Osteoblast (primary cell): Measurements from ENCODE around the gene COBL. TPM values are rescaled to one million over a fixed set of nuclear protein-coding genes. Genes with fewer than 3 reads are reported as not detected.

Experiments used
- DNase-seq: peaks from one replicate; pipeline ENCODE4 v3.0.0; 2011; ENCODE audit warnings: low spot score, mixed read lengths; ENCODE audit not compliant: insufficient read length; ENCODE audit errors: missing footprints
- H2AFZ ChIP-seq: 2 replicates; pipeline ENCODE4 v1.6.0; 2011; ENCODE audit warnings: mild to moderate bottlenecking, low read length
- H3K27ac ChIP-seq: 2 replicates; pipeline ENCODE4 v1.5.1; 2011; ENCODE audit warnings: mild to moderate bottlenecking, low read depth, low read length, moderate library complexity
- H3K27me3 ChIP-seq: 2 replicates; pipeline ENCODE4 v1.6.0; 2012; ENCODE audit warnings: mild to moderate bottlenecking, control low read depth, inconsistent platforms, low read length, moderate library complexity; ENCODE audit not compliant: insufficient read depth
- H3K36me3 ChIP-seq: 2 replicates; pipeline ENCODE4 v1.5.1; 2011; ENCODE audit warnings: mild to moderate bottlenecking, low read length, control low read depth, moderate library complexity; ENCODE audit not compliant: insufficient read depth
- H3K4me1 ChIP-seq: 2 replicates; pipeline ENCODE4 v1.5.1; 2011; ENCODE audit warnings: mild to moderate bottlenecking, low read length, control low read depth, moderate library complexity; ENCODE audit not compliant: insufficient read depth
- H3K4me2 ChIP-seq: 2 replicates; pipeline ENCODE4 v1.6.0; 2011; ENCODE audit warnings: mild to moderate bottlenecking, low read length; ENCODE audit not compliant: insufficient read depth
- H3K4me3 ChIP-seq: fragments of 200-600 bp; sonication (generic); 3 replicates; pipeline ENCODE4 v1.5.1; 2012; ENCODE audit warnings: mild to moderate bottlenecking, low read length, inconsistent platforms; ENCODE audit not compliant: insufficient read depth
- H3K79me2 ChIP-seq: 2 replicates; pipeline ENCODE4 v1.6.0; 2012; ENCODE audit warnings: mild to moderate bottlenecking, low read length, control low read depth, inconsistent platforms; ENCODE audit not compliant: insufficient read depth
- H3K9me3 ChIP-seq: 2 replicates; pipeline ENCODE4 v1.5.1; 2011; ENCODE audit warnings: low read depth, low read length, control low read depth
- H4K20me1 ChIP-seq: 2 replicates; pipeline ENCODE4 v1.6.0; 2012; ENCODE audit warnings: mild to moderate bottlenecking, low read length, control low read depth; ENCODE audit not compliant: insufficient read depth
- CTCF ChIP-seq: IDR thresholded peaks from 2 replicates; pipeline ENCODE4 v1.5.1; 2011; ENCODE audit warnings: mild to moderate bottlenecking, low read depth, low read length, moderate library complexity; ENCODE audit errors: extremely low read depth
- total RNA-seq: library from RNA; depleted of rRNA; stranded (reverse); fragments of >200 nt; gene quantifications from 2 replicates; pipeline ENCODE4 v1.2.3, GENCODE V29; 2012

The COBL gene
- total RNA-seq, 1 donor = under 0.01 TPM

DNA sequence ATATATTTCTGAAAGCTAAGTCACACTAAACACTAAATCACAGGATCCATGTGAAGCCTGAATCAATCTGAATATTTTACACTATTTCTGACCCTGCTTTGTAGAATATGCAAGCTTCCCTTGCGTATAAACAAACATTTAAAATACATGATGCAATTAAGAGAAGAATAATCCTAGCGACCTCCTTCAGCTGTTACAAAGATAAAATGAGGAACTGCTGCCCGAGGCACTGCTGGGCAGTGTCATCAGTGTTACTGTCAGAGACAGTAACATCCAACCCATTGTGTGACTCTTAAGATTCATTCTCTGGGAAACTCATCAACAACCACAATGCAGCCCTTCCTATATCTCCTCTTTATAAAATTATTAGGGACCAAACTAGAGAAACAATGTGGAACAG, 61.6 kb downstream of the COBL start:
- Histone ChIP-seq H4K20me1 (no peaks in the 10 kb centered on the region), H3K36me3 (no peaks in the 10 kb centered on the region), H3K4me3 (no peak overlapping the region), H3K9me3 (no peaks in the 10 kb centered on the region), H3K27ac (no peak overlapping the region), H3K4me1 (no peaks in the 10 kb centered on the region), H3K79me2 (no peaks in the 10 kb centered on the region), H3K4me2 (no peak overlapping the region), H3K27me3 (no peaks in the 10 kb centered on the region), H2AFZ (no peak overlapping the region)
- TF ChIP-seq CTCF = no peak
- DNase-seq = no peak

DNA sequence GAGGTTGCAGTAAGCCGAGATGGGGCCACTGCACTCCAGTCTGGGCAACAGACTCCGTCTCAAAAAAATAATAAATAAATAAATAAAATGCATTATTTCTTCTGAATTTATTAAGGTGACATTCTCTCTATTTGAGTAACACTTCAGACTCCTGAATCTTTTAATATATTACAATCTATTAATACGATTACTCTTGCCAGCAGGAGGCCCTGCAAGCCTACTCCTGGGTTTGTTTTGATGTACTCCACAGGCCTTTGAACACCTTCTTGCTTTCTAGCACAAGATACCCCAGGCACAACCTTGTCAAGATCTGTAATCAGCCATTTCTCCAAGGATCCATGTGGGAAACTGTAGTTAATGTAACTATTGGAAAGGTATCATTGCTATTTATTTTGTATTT, 63.5 kb downstream of the COBL start:
- DNase-seq = no peak
- Histone ChIP-seq H2AFZ (no peak overlapping the region), H3K4me1 (no peaks in the 10 kb centered on the region), H4K20me1 (no peaks in the 10 kb centered on the region), H3K27ac (no peak overlapping the region), H3K36me3 (no peaks in the 10 kb centered on the region), H3K4me2 (no peak overlapping the region), H3K27me3 (no peaks in the 10 kb centered on the region), H3K4me3 (no peak overlapping the region), H3K79me2 (no peaks in the 10 kb centered on the region), H3K9me3 (no peaks in the 10 kb centered on the region)
- TF ChIP-seq CTCF = no peak

DNA sequence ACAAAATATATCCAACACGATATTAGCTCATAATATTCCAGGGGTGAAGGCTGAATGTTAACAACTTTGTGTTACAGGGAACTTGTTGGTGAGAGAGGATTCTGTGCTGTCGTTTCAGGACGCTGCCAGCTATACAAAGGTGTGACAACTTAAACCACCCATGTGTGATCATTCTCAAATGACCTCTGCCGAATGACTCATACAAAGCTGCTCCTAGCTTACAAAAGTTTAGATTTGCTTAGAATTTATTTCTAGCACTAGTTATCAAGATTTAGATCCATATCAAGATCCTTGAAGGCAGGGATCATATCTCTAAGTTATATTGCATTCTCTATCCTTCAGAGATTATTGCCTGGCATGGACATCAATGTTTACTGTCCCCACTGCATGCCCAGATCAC, 65.3 kb downstream of the COBL start:
- H3K79me2 ChIP-seq = no peaks in the 10 kb centered on the region
- no peaks in the 10 kb centered on the region for H3K36me3 ChIP-seq
- H3K4me2 ChIP-seq = no peak overlapping the region
- H3K27me3 ChIP-seq = no peaks in the 10 kb centered on the region
- no peak for TF ChIP-seq CTCF
- H3K4me3 ChIP-seq = no peak overlapping the region
- no peaks in the 10 kb centered on the region for H4K20me1 ChIP-seq
- no peak for DNase-seq
- no peaks in the 10 kb centered on the region for H3K4me1 ChIP-seq
- H3K9me3 ChIP-seq = no peaks in the 10 kb centered on the region
- no peak overlapping the region for H2AFZ ChIP-seq
- no peak overlapping the region for H3K27ac ChIP-seq

DNA sequence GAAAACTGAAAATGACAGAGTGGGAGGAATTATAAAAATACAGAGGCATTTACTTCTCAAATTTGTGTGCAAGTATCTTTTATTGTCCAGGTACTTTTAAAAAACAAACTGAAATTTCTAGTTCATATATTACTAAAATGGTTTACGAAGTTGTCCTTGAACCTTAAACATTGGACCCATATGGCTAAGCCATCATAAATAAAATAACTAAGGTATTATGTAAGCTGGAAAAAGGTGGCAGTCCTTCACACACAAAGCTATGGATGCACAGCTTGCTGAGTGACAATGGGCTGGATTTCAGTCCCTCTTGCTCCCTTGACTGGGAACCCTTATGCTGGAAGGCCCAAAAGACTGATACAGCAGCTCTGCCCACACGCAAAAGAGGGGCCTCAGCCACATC, 66.1 kb downstream of the COBL start:
- H3K4me2 ChIP-seq = no peak overlapping the region
- H2AFZ ChIP-seq = no peak overlapping the region
- H3K9me3 ChIP-seq = no peaks in the 10 kb centered on the region
- H3K27me3 ChIP-seq = no peaks in the 10 kb centered on the region
- H3K4me1 ChIP-seq = no peaks in the 10 kb centered on the region
- no peaks in the 10 kb centered on the region for H3K79me2 ChIP-seq
- TF ChIP-seq CTCF = no peak
- no peak overlapping the region for H3K4me3 ChIP-seq
- no peak overlapping the region for H3K27ac ChIP-seq
- no peak for DNase-seq
- H3K36me3 ChIP-seq = no peaks in the 10 kb centered on the region
- H4K20me1 ChIP-seq = no peaks in the 10 kb centered on the region
